ENCODE measurements around the gene C2orf69. TPM values are rescaled to one million over a fixed set of nuclear protein-coding genes. Genes with fewer than 3 reads are reported as not detected.

Gene C2orf69
- total and polyA plus RNA-seq, 3 donors from 2014 or later, result 16.8 to 21.7 (median 19.8) TPM

- peak within 1 kb of the TSS; percentile 89 to 92 for H3K27ac ChIP-seq
- peaks cover 20% of the 10 kb centered on the region for H3K4me1 ChIP-seq
- 0% methylated on average over 21 to 48 of the region's 64 CpGs for WGBS, 2 donors
- H3K9me3 ChIP-seq, result no peaks in the 10 kb centered on the region
- intact Hi-C loops (cut with DNase I; ENCODE audit: low total_unique reads), result no loop called here
- no peaks in the 10 kb centered on the region for H3K27me3 ChIP-seq
- DNase-seq, result peak; percentile 90
- peak within 1 kb of the TSS; percentile 90 to 97 for H3K4me3 ChIP-seq
- no peaks in the 10 kb centered on the region for H3K36me3 ChIP-seq (ENCODE audit: low read depth, missing control alignments)
- TF ChIP-seq CTCF (IDR thresholded peaks at IDR 0.05) (peak in 2 of 3 experiments; percentile 20 to 31), POLR2A (IDR thresholded peaks at IDR 0.05) (no peak)
These were observed 44.4 kb downstream of the C2orf69 start, which contains the start of the genes MAIP1 and TYW5 for GRCh38 chr2:199955339-199956061. TSS of gene MAIP1 (plus strand) at chr2:199955582. CDS start at chr2:199955799, 217 bp downstream. TSS of gene TYW5 (minus strand) at chr2:199955491. CDS start at chr2:199955470, 21 bp downstream.

GRCh38 chr2:199956062-199956380, 44.9 kb downstream of the C2orf69 start:
- Histone ChIP-seq H3K4me3 (peak overlapping the region; percentile 90 to 97), H3K27ac (peak overlapping the region; percentile 89 to 92), H3K27me3 (no peaks in the 10 kb centered on the region), H3K36me3 (ENCODE audit: low read depth, missing control alignments) (no peaks in the 10 kb centered on the region), H3K4me1 (peaks cover 20% of the 10 kb centered on the region), H3K9me3 (no peaks in the 10 kb centered on the region)
- TF ChIP-seq POLR2A (IDR thresholded peaks at IDR 0.05) (no peak), CTCF (IDR thresholded peaks at IDR 0.05) (no peak)
- DNase-seq, result no peak
- WGBS, 2 donors, result 0% methylated on average over 6 to 10 of the region's 10 CpGs
- intact Hi-C loops (cut with DNase I; ENCODE audit: low total_unique reads), result no loop called here

- no peak for DNase-seq
- WGBS, 2 donors, result 88% methylated on average over 4 of the region's 4 CpGs
- no peaks in the 10 kb centered on the region for H3K36me3 ChIP-seq (ENCODE audit: low read depth, missing control alignments)
These were observed 46.9 kb downstream of the C2orf69 start for GRCh38 chr2:199958014-199958413.

GRCh38 chr2:199962203-199962602, 51.1 kb downstream of the C2orf69 start:
- H3K9me3 ChIP-seq, result no peaks in the 10 kb centered on the region
- H3K36me3 ChIP-seq (ENCODE audit: low read depth, missing control alignments), result no peaks in the 10 kb centered on the region
- no peaks in the 10 kb centered on the region for H3K27me3 ChIP-seq
- H3K4me1 ChIP-seq, result no peaks in the 10 kb centered on the region
- DNase-seq, result no peak
- H3K4me3 ChIP-seq, result no peak overlapping the region
- TF ChIP-seq POLR2A (IDR thresholded peaks at IDR 0.05) (no peak), CTCF (IDR thresholded peaks at IDR 0.05) (no peak)
- WGBS, 2 donors, result 97 to 100% methylated on average over 2 of the region's 2 CpGs
- H3K27ac ChIP-seq, result no peak overlapping the region
- intact Hi-C loops (cut with DNase I; ENCODE audit: low total_unique reads), result no loop called here

More at GRCh38 chr2:199958014-199958413, 46.9 kb downstream of the C2orf69 start:
- intact Hi-C loops (cut with DNase I; ENCODE audit: low total_unique reads), result no loop called here
- TF ChIP-seq POLR2A (IDR thresholded peaks at IDR 0.05) (no peak), CTCF (IDR thresholded peaks at IDR 0.05) (no peak)
- H3K4me3 ChIP-seq, result no peak overlapping the region
- H3K9me3 ChIP-seq, result no peaks in the 10 kb centered on the region
- no peak overlapping the region for H3K27ac ChIP-seq
- H3K4me1 ChIP-seq, result peaks cover 15% of the 10 kb centered on the region
- H3K27me3 ChIP-seq, result no peaks in the 10 kb centered on the region

- H3K27ac ChIP-seq, result no peak overlapping the region
- intact Hi-C loops (cut with DNase I; ENCODE audit: low total_unique reads), result no loop called here
- H3K36me3 ChIP-seq (ENCODE audit: low read depth, missing control alignments), result no peaks in the 10 kb centered on the region
- TF ChIP-seq CTCF (IDR thresholded peaks at IDR 0.05) (no peak), POLR2A (IDR thresholded peaks at IDR 0.05) (no peak)
- no peaks in the 10 kb centered on the region for H3K27me3 ChIP-seq
- no peak overlapping the region for H3K4me3 ChIP-seq
- 59 to 72% methylated on average over 2 of the region's 2 CpGs for WGBS, 2 donors
- no peak for DNase-seq
- no peaks in the 10 kb centered on the region for H3K9me3 ChIP-seq
- H3K4me1 ChIP-seq, result no peaks in the 10 kb centered on the region
These were observed 55.3 kb downstream of the C2orf69 start for GRCh38 chr2:199966405-199966804.

Data from testis (tissue), 3 donors.